GM12891 (cell line): ENCODE data around the gene ADAMTS17.

ENCODE experiments used
- PAX5 ChIP-seq: IDR thresholded peaks from 2 replicates; pipeline ENCODE4 v1.6.1; 2011; ENCODE audit warnings: low read length, moderate library complexity, mild to moderate bottlenecking; ENCODE audit not compliant: insufficient read depth, severe bottlenecking
- POLR2A ChIP-seq: IDR thresholded peaks from 2 replicates; pipeline ENCODE4 v1.6.1; 2011; ENCODE audit warnings: low read depth, low read length, control low read depth
- POLR2AphosphoS5 ChIP-seq: IDR thresholded peaks from 2 replicates; pipeline ENCODE4 v1.6.1; 2011; ENCODE audit warnings: low read depth, low read length, control low read depth
- POU2F2 ChIP-seq: IDR thresholded peaks from 2 replicates; pipeline ENCODE4 v1.6.1; 2011; ENCODE audit warnings: low read depth, mild to moderate bottlenecking, control low read depth, low read length, moderate library complexity
- SPI1 ChIP-seq: IDR thresholded peaks from 2 replicates; pipeline ENCODE4 v1.6.1; 2011; ENCODE audit warnings: low read depth, low read length, control low read depth
- TAF1 ChIP-seq: IDR thresholded peaks from 2 replicates; pipeline ENCODE4 v1.6.1; 2011; ENCODE audit warnings: low read depth, low read length, control low read depth

GRCh38 chr15:100083572-100083971 lies 258.2 kb downstream of the ADAMTS17 start:
- TF ChIP-seq POLR2A (no peak), TAF1 (no peak), POLR2AphosphoS5 (no peak), PAX5 (no peak), SPI1 (no peak), POU2F2 (no peak)
